ENCODE results near the gene LGALS7.

GRCh38 chr19:38744874-38745273, 28.4 kb downstream of the LGALS7 start:
- TF ChIP-seq POLR2A (IDR thresholded peaks at IDR 0.05) (no peak), CTCF (IDR thresholded peaks at IDR 0.05) (no peak)

All from adrenal gland (tissue), 5 donors.